Islet precursor cell (in vitro differentiated cells): ENCODE results near the gene CACNA1H.
"Not testable (repeated sequence)": the region's sequence is repeated elsewhere in the genome, so short reads cannot be mapped to it uniquely, and the experiment has no call there.

Source experiments
- DNase-seq: peaks from one replicate; pipeline ENCODE4 v3.0.0-alpha.2; 2018

Gene CACNA1H

DNA sequence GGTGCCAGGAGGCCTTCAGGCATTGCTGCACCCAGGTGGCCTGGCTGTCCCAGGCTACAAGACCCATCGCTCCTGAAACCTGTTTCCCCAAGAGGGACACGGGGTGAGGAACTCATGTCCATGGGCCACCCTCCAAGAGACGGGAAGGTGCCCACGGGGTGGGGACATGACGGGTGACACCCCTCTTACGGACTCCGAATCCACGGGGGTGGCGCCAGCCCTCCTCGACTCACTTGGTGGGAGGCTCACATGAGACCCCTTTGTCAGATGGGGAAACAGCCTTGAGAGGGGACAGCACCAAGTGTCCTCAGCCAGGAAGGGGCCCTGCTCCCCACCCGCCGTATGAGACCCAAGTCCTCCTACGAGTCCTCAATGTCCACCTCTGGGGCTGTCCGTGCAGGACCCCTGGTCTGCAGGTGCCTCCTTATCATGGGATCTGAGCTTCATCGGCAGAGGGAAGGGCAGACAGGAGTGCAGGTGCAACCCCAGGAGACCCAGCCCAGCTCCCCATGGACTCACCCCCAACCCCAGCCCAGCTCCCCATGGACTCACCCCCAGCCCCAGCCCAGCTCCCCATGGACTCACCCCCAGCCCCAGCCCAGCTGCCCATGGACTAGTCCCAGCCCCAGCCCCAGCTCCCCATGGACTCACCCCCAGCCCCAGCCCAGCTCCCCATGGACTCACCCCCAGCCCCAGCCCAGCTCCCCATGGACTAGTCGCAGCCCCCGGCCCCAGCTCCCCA, 77.7 kb downstream of the CACNA1H start:
- not testable (repeated sequence) for DNase-seq

DNA sequence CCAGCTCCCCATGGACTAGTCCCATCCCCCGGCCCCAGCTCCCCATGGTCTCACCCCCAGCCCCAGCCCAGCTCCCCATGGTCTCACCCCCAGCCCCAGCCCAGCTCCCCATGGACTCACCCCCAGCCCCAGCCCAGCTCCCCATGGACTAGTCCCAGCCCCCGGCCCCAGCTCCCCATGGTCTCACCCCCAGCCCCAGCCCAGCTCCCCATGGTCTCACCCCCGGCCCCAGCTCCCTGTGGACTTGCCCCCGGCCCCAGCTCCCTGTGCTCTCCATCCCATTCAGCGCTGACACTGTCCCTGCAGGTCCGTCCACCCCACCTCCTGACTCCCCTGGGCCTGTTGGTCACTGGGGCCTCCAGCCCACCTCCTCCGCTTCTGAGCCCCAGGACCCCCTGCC, 78.4 kb downstream of the CACNA1H start:
- DNase-seq = not testable (repeated sequence)

DNA sequence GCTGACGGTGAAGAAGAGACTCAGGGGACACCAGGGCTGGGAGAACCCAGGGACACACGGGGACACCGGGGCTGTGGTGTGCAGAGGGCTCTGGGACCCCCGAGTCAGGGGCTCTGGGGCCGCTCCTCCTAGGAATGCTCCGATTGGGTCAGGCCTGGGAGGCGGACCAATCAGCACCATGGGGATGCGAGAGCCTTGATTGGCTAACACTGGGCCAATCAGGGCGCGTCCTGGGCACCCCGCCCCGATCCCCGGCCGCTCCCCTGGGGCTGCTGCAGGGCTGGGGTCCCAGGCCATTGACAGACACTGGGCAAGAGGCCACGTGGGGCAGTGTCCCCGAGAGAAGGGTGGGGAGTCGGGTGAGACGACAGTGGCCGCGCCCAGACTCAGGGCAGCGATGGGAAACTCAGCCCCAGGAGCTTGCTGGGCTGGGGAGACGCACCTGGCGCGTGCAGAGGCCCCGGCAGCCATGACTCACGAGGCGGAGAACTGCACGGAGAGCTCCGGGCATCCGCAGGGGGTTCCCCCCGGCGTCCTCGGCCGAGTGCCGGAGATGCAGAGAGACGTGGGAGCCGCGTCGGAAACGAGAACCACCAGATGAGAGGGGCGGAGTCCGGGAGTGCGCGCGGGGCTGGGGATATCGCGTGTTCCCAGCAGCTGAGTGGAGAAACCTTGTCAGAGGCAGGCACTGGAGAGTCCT, 79.3 kb downstream of the CACNA1H start:
- DNase-seq = not testable (repeated sequence)

DNA sequence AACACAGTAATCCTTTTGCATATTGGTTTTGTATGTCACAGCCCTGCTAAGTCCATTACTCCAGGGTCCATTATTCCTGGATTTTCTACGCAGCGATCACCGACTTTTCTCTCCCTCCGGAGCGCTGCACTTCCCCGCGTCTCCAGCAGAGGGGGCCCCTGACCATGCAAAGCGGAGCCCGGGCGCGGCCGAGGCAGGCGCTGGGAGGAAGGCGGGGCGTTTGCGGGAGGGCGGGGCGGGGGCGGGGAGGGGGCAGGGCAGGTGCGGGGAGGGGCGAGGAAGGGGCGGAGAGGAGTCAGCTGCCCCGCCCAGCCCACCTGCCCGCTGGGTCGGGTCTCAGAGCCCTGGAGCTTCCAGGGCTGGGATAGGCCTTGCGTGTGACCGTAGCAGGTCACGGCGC, 83.8 kb downstream of the CACNA1H start:
- DNase-seq = not testable (repeated sequence)

DNA sequence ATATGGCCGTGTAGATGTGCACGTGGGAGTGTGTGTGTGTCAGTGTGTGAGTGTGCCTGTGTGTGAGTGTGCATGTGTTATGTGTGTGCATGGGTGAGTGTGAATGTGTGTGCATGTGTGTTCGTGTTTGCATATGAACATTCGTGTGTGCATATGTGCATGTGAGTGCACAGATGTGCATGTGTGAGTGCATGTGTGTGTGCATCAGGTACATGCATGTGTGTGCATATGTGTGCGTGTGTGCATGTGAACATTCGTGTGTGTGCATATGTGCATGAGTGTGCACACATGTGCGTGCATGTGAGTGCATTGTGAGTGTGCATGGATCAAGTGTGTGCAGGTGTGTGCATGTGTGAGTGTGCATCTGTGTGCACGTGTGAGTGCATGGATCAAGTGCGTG, 85.1 kb downstream of the CACNA1H start:
- no peak for DNase-seq

DNA sequence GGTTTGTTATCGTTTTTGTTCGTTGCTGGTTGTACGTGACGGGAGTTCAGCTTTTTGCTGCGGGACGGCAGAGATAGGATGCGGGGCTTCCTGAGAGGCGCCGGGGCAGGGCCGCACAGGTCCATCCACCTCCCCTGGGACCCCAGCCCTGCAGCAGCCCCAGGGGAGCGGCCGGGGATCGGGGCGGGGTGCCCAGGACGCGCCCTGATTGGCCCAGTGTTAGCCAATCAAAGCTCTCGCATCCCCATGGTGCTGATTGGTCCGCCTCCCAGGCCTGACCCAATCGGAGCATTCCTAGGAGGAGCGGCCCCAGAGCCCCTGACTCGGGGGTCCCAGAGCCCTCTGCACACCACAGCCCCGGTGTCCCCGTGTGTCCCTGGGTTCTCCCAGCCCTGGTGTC, 86.0 kb downstream of the CACNA1H start:
- DNase-seq = not testable (repeated sequence)

DNA sequence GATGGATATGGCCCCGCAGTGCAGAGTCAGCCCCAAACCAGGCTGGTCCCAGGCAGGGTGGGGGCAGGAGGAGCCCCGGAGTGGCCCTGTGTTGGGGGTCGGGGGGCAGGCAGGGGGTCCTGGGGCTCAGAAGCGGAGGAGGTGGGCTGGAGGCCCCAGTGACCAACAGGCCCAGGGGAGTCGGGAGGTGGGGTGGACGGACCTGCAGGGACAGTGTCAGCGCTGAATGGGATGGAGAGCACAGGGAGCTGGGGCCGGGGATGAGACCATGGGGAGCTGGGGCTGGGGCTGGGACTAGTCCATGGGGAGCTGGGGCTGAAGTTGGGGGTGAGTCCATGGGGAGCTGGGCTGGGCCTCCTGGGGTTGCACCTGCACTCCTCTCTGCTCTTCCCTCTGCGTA, 86.7 kb downstream of the CACNA1H start:
- DNase-seq = not testable (repeated sequence)

DNA sequence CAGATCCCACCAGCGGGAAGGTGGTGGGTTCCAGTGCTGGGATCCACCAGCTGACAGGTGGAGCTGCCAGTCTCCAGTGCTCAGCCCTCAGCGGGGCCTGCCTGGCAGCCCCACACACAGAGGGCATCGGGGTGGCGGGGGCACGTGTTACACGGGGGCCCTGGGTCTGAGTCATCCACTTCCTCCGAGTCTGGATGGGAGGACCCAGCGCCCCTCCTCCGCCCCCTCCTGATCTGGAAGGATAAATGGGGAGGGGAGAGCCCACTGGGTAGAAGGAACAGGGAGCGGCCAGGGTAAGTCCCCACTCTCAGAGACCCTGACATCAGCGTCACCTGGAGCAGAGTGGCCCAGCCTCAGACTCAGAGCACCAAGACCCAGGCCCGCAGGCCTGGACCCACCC, 87.5 kb downstream of the CACNA1H start, which contains the start of gene TPSAB1:
Gene TPSAB1 (plus strand): TSS at position 270 of the 400 bp plus-strand sequence. CDS start 234 bp downstream, outside the sequence.
- not testable (repeated sequence) for DNase-seq

DNA sequence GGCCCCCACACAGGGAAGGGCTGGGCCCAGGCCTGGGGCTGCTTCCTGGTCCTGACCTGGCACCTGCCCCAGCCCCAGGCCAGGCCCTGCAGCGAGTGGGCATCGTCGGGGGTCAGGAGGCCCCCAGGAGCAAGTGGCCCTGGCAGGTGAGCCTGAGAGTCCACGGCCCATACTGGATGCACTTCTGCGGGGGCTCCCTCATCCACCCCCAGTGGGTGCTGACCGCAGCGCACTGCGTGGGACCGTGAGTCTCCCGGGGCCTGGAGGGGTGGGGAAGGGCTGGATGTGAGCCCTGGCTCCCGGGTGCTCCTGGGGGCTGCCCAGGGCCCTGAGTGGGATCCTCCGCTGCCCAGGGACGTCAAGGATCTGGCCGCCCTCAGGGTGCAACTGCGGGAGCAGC, 88.2 kb downstream of the CACNA1H start:
- not testable (repeated sequence) for DNase-seq

DNA sequence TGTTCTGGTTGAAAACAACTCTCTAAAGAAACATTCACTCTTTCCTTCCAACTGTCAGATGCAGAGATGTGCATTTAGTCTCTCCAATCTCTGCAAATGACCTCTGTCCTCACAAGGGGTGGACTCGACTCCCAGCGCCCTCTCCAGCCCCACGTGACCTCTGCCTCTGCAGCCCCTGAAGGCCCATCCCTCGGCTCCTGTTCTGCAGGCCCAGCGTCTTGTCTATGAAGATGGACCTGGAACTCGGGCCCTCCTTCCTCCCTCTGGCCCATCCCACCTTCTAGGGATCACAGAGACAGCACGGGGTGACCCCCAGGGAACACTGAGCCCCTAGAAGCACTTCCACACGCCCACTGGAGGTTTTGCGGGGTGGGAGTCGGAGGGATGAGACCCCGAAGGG, 90.5 kb downstream of the CACNA1H start:
- DNase-seq = not testable (repeated sequence)

DNA sequence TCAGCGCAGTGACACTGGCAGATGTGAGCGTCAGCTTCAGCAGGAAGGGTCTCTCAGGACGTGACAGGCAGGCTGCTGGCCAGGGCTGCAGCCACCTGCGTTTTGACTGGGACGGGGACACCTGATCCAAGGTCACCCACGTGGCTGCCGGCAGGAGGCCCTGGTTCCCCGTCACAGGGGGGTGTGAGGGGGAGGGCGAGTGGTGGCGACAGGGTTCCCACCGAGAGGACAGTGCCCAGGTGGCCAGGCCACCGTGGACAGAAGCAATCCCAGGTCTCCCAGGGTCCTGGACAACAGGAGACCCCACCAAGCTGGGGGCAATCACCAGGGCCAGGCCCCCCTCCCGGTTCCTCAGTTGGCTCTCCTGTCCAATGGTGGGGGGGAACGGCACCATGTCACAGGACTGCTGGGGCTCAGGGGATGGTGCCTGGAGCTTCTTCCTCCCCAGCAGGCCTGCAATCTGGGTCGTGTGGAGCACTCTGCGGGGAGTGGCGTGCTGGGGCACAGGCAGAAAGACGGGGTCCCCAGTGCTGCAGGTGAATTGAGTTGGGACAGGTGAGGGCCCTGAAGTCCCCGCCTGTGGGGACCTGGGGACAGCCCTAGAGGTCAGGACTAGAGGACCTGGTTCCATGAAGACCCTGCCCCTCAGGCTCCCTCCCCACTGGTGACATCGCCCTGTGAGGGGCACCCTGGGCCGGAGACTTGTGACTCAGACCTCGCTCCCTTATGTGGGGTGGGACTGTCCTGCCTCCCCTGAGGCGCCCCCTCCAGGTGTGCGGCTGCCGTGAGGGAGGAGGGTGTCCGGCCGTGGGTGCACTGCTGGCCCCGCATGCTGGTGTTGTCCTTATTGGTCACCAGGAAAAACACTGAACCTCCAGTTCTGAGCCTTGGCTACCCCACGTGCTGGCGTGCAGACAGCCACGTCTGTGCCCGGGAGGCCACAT, 91.3 kb downstream of the CACNA1H start:
- DNase-seq = not testable (repeated sequence)

DNA sequence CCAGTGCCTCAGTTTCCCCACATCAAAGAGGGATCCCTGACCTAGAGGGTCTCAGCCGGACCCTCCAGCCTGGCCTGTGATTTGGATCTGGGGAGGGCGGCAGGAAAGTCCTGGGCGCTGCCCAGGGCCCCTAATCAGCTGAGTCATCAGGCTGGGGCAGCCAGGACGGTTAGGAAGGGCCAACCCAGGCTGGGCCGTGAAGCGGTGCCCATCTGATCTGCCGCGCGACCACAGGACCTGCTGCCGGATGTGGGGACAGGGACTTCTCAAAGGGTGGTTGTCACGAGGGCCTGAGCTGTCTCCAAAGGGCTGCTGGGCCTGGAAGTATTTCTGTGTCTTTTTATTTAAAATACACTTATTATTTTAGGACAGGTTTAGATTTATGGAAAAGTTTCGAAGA, 92.0 kb downstream of the CACNA1H start:
- DNase-seq = no peak

DNA sequence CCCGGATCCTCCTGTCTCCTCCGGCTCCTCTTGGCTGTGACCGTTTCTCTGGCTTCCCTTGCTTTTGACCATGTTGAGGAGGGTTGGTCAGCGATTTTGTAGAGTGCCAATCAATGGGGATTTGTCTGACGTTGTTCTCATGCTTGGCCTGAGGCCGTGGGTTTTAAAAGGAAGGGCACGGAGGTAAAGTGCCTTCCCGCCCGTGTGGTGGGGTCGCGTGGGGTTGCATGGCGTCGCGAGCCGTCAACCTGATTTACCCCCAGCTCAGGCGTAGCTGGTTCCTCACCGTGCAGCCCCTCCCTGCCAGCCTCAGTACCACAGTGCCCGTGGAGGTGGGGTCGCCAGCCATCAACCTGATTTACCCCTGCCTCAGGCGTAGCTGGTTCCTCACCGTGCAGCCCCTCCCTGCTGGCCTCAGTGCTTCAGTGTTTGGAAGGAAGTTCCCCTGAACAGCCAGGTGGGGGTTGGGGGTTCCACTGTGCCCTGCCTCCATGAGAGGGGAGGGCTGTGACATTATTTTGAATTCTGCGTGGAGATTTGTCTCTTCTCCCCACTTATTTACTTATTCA, 92.6 kb downstream of the CACNA1H start:
- DNase-seq = no peak

DNA sequence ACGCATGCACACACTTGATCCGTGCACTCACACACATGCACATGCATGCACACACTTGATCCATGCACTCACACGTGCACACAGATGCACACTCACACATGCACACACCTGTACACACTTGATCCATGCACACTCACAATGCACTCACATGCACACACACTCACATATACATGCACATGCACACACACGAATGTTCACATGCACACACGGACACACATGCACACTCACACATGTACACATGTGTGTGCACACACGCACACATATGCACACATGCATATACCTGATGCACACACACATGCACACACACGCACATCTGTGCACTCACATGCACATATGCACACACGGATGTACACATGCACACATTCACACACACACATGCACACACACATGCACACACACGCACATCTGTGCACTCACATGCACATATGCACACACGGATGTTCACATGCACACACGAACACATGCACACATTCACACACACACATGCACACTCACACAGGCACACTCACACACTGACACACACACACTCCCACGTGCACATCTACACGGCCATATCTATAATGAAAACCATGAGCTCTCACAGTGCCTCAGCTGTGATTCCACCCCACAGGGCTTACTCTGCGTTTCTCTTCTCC, 95.1 kb downstream of the CACNA1H start:
- DNase-seq = not testable (repeated sequence)

DNA sequence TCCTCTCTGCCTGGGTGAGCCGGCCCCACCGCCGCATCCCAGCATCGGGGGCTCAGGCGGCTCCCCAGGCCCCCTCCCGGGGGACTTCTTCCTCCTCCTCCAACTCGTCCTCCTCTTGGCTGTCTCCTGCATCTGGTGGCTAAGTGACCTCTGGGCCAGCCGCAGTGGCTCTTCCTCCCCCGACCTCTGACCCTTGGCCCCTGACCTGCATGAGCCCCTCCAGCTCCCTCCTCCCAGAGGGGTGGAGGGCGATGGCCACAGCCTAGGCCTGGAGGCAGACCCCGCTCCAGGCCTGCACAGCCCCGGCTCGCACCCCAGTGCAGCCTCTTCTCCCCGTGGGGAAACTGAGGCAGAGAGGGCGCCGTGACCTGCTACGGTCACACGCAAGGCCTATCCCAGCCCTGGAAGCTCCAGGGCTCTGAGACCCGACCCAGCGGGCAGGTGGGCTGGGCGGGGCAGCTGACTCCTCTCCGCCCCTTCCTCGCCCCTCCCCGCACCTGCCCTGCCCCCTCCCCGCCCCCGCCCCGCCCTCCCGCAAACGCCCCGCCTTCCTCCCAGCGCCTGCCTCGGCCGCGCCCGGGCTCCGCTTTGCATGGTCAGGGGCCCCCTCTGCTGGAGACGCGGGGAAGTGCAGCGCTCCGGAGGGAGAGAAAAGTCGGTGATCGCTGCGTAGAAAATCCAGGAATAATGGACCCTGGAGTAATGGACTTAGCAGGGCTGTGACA, 96.3 kb downstream of the CACNA1H start:
- DNase-seq = not testable (repeated sequence)

DNA sequence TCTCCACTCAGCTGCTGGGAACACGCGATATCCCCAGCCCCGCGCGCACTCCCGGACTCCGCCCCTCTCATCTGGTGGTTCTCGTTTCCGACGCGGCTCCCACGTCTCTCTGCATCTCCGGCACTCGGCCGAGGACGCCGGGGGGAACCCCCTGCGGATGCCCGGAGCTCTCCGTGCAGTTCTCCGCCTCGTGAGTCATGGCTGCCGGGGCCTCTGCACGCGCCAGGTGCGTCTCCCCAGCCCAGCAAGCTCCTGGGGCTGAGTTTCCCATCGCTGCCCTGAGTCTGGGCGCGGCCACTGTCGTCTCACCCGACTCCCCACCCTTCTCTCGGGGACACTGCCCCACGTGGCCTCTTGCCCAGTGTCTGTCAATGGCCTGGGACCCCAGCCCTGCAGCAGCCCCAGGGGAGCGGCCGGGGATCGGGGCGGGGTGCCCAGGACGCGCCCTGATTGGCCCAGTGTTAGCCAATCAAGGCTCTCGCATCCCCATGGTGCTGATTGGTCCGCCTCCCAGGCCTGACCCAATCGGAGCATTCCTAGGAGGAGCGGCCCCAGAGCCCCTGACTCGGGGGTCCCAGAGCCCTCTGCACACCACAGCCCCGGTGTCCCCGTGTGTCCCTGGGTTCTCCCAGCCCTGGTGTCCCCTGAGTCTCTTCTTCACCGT, 100.9 kb downstream of the CACNA1H start:
- not testable (repeated sequence) for DNase-seq

DNA sequence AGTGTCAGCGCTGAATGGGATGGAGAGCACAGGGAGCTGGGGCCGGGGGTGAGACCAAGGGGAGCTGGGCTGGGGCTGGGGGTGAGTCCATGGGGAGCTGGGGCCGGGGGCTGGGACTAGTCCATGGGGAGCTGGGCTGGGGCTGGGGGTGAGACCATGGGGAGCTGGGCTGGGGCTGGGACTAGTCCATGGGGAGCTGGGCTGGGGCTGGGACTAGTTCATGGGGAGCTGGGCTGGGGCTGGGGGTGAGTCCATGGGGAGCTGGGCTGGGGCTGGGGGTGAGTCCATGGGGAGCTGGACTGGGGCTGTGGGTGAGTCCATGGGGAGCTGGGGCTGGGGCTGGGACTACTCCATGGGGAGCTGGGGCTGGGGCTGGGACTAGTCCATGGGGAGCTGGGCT, 101.9 kb downstream of the CACNA1H start:
- DNase-seq = not testable (repeated sequence)

DNA sequence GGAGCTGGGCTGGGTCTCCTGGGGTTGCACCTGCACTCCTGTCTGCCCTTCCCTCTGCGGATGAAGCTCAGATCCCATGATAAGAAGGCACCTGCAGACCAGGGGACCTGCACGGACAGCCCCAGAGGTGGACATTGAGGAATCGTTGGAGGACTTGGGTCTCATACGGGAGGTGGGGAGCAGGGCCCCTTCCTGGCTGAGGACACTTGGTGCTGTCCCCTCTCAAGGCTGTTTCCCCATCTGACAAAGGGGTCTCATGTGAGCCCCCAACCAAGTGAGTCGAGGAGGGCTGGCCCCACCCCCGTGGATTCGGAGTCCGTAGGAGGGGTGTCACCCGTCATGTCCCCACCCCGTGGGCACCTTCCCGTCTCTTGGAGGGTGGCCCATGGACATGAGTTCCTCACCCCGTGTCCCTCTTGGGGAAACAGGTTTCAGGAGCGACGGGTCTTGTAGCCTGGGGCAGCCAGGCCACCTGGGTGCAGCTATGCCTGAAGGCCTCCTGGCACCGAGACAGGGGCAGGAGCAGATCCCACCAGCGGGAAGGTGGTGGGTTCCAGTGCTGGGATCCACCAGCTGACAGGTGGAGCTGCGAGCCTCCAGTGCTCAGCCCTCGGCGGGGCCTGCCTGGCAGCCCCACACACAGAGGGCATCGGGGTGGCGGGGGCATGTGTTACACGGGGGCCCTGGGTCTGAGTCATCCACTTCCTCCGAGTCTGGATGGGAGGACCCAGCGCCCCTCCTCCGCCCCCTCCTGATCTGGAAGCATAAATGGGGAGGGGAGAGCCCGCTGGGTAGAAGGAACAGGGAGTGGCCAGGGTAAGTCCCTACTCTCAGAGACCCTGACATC, 102.6 kb downstream of the CACNA1H start, which contains the start of gene TPSD1:
Gene TPSD1 (plus strand): TSS at position 794 of the 847 bp plus-strand sequence. CDS start 212 bp downstream, outside the sequence.
- DNase-seq = not testable (repeated sequence)

DNA sequence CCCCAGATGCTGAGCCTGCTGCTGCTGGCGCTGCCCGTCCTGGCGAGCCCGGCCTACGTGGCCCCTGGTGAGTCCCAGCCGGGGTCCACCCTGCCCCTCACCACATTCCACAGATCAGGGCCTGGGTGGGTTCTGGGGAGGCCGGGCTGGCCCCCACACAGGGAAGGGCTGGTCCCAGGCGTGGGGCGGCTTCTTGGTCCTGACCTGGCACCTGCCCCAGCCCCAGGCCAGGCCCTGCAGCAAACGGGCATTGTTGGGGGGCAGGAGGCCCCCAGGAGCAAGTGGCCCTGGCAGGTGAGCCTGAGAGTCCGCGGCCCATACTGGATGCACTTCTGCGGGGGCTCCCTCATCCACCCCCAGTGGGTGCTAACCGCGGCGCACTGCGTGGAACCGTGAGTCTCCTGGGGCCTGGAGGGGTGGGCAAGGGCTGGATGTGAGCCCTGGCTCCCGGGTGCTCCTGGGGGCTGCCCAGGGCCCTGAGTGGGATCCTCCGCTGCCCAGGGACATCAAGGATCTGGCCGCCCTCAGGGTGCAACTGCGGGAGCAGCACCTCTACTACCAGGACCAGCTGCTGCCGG, 103.5 kb downstream of the CACNA1H start:
- DNase-seq = not testable (repeated sequence)
